H9 (cell line): Measurements from ENCODE around the gene INTS1. TPM values are rescaled to one million over a fixed set of nuclear protein-coding genes. Genes with fewer than 3 reads are reported as not detected.

Experiments
- DNase-seq: peaks from one replicate; pipeline ENCODE4 v3.0.0-alpha.2; 2017
- H2AFZ ChIP-seq: one replicate; pipeline ENCODE4 v1.6.1; 2013; ENCODE audit warnings: mild to moderate bottlenecking, low read length, control low read depth, moderate library complexity
- H2AK5ac ChIP-seq: 2 replicates; pipeline ENCODE4 v1.6.1; 2013; ENCODE audit warnings: low read length, control low read depth, mixed read lengths; ENCODE audit not compliant: insufficient read length
- H2BK120ac ChIP-seq: one replicate; pipeline ENCODE4 v1.6.1; 2013; ENCODE audit warnings: low read depth, mild to moderate bottlenecking, low read length, control low read depth, inconsistent platforms; ENCODE audit not compliant: poor library complexity, severe bottlenecking
- H2BK12ac ChIP-seq: 2 replicates; pipeline ENCODE4 v1.6.1; 2013; ENCODE audit warnings: low read length, control low read depth, mixed read lengths, low read depth; ENCODE audit not compliant: insufficient read length
- H2BK15ac ChIP-seq: 2 replicates; pipeline ENCODE4 v1.6.1; 2013; ENCODE audit warnings: low read depth, low read length, control low read depth
- H2BK20ac ChIP-seq: one replicate; pipeline ENCODE4 v1.6.1; 2013; ENCODE audit warnings: low read depth, mild to moderate bottlenecking, low read length, control low read depth, inconsistent platforms; ENCODE audit not compliant: poor library complexity, severe bottlenecking
- H2BK5ac ChIP-seq: 2 replicates; pipeline ENCODE4 v1.6.1; 2013; ENCODE audit warnings: low read length, control low read depth, mixed read lengths; ENCODE audit not compliant: insufficient read length
- H3K14ac ChIP-seq: 2 replicates; pipeline ENCODE4 v1.6.1; 2013; ENCODE audit warnings: low read length, control low read depth; ENCODE audit not compliant: insufficient read depth
- H3K18ac ChIP-seq: 2 replicates; pipeline ENCODE4 v1.6.1; 2013; ENCODE audit warnings: low read depth, mild to moderate bottlenecking, mixed read lengths, low read length, control low read depth; ENCODE audit not compliant: insufficient read length
- H3K23ac ChIP-seq: 2 replicates; pipeline ENCODE4 v1.6.1; 2013; ENCODE audit warnings: low read length, control low read depth, mixed read lengths, low read depth; ENCODE audit not compliant: insufficient read length
- H3K23me2 ChIP-seq: 2 replicates; pipeline ENCODE4 v1.6.1; 2013; ENCODE audit warnings: low read depth, mild to moderate bottlenecking, mixed read lengths, low read length, control low read depth; ENCODE audit not compliant: insufficient read length, poor library complexity, severe bottlenecking
- H3K27ac ChIP-seq: 2 replicates; pipeline ENCODE4 v1.5.1; 2013; ENCODE audit warnings: low read length, control low read depth, mixed read lengths, low read depth; ENCODE audit not compliant: insufficient read length
- H3K27me3 ChIP-seq: 2 replicates; pipeline ENCODE4 v1.6.1; 2013; ENCODE audit warnings: low read length, control low read depth, inconsistent platforms; ENCODE audit not compliant: insufficient read depth
- H3K4ac ChIP-seq: 2 replicates; pipeline ENCODE4 v1.6.1; 2013; ENCODE audit warnings: low read depth, mild to moderate bottlenecking, control low read depth, inconsistent platforms, low read length, moderate library complexity
- H3K4me1 ChIP-seq: 2 replicates; pipeline ENCODE4 v1.6.1; 2013; ENCODE audit warnings: low read length, control low read depth, inconsistent platforms; ENCODE audit not compliant: insufficient read depth
- H3K4me2 ChIP-seq: 2 replicates; pipeline ENCODE4 v1.6.1; 2013; ENCODE audit warnings: low read length, control low read depth, mixed read lengths; ENCODE audit not compliant: insufficient read length, insufficient read depth
- H3K56ac ChIP-seq: 2 replicates; pipeline ENCODE4 v1.6.1; 2013; ENCODE audit warnings: low read depth, mild to moderate bottlenecking, mixed read lengths, low read length, control low read depth; ENCODE audit not compliant: insufficient read length
- H3K79me1 ChIP-seq: 2 replicates; pipeline ENCODE4 v1.6.1; 2013; ENCODE audit warnings: low read depth, mild to moderate bottlenecking, moderate library complexity, low read length, control low read depth, inconsistent platforms; ENCODE audit not compliant: insufficient read depth, poor library complexity, severe bottlenecking
- H3K79me2 ChIP-seq: 2 replicates; pipeline ENCODE4 v1.6.1; 2013; ENCODE audit warnings: low read length, control low read depth, inconsistent platforms; ENCODE audit not compliant: insufficient read depth
- H3K9ac ChIP-seq: 2 replicates; pipeline ENCODE4 v1.6.1; 2013; ENCODE audit warnings: low read length, control low read depth, mixed read lengths; ENCODE audit not compliant: insufficient read length; ENCODE audit errors: extremely low read depth
- H3K9me3 ChIP-seq: one replicate; pipeline ENCODE4 v1.6.1; 2013; ENCODE audit warnings: low read depth, low read length, inconsistent platforms; ENCODE audit not compliant: control insufficient read depth
- H3T11ph ChIP-seq: one replicate; pipeline ENCODE4 v1.6.1; 2013; ENCODE audit warnings: mild to moderate bottlenecking, low read length, control low read depth, inconsistent platforms
- H4K20me1 ChIP-seq: one replicate; pipeline ENCODE4 v1.6.1; 2013; ENCODE audit not compliant: control insufficient read depth, insufficient read length, insufficient read depth
- H4K5ac ChIP-seq: 2 replicates; pipeline ENCODE4 v1.6.1; 2013; ENCODE audit warnings: low read depth, mild to moderate bottlenecking, mixed read lengths, low read length, control low read depth; ENCODE audit not compliant: insufficient read length
- H4K8ac ChIP-seq: replicated peaks from 2 replicates; pipeline ENCODE4 v1.6.1; 2013; ENCODE audit warnings: low read length, control low read depth, mixed read lengths, low read depth; ENCODE audit not compliant: insufficient read length
- H4K91ac ChIP-seq: 2 replicates; pipeline ENCODE4 v1.6.1; 2013; ENCODE audit warnings: low read depth, mild to moderate bottlenecking, moderate library complexity, mixed read lengths, low read length, control low read depth; ENCODE audit not compliant: insufficient read length
- H3K27ac Mint-ChIP-seq, 3 experiments: 2 replicates in 2 of 3; 3 replicates in 1 of 3; pipeline ENCODE4 v1.8.0; 2020 to 2021; ENCODE audit warnings: mixed read lengths in 3 of 3, mild to moderate bottlenecking in 1 of 3, moderate library complexity in 1 of 3
- H3K27me3 Mint-ChIP-seq: 2 replicates; pipeline ENCODE4 v1.8.0; 2021; ENCODE audit warnings: low read depth, mild to moderate bottlenecking, moderate library complexity, mixed read lengths
- H3K36me3 Mint-ChIP-seq, 3 experiments: 2 replicates in 2 of 3; 3 replicates in 1 of 3; pipeline ENCODE4 v1.8.0; 2020 to 2021; ENCODE audit warnings: low read depth in 3 of 3, mixed read lengths in 3 of 3; ENCODE audit not compliant: insufficient read depth in 1 of 3
- H3K4me1 Mint-ChIP-seq, 2 experiments: 2 replicates each; pipeline ENCODE4 v1.8.0; 2020; ENCODE audit warnings: mixed read lengths in 2 of 2
- H3K4me3 Mint-ChIP-seq, 2 experiments: 2 replicates in 1 of 2; 3 replicates in 1 of 2; pipeline ENCODE4 v1.8.0; 2020 to 2021; ENCODE audit warnings: mild to moderate bottlenecking in 2 of 2, mixed read lengths in 2 of 2, moderate library complexity in 1 of 2
- H3K9me3 Mint-ChIP-seq, 2 experiments: 2 replicates in 1 of 2; 3 replicates in 1 of 2; pipeline ENCODE4 v1.8.0; 2020; ENCODE audit warnings: mild to moderate bottlenecking in 2 of 2, mixed read lengths in 2 of 2, moderate library complexity in 1 of 2
- CTCF ChIP-seq: fragments of 200-600 bp; sonication (generic); conservative IDR thresholded peaks from 3 replicates; pipeline ENCODE4 v1.8.0; 2021; ENCODE audit warnings: antibody characterized with exemption, mild to moderate bottlenecking
- WGBS: extraction: QIAGEN DNeasy Blood & Tissue Kit; methylation state at CpG from one replicate; pipeline ENCODE4 v1.1.7; 2013; ENCODE audit warnings: missing lambda C conversion rate, low lambda C conversion rate, mixed read lengths; ENCODE audit not compliant: insufficient read length; ENCODE audit errors: extremely low coverage; 5-methylcytosine and 5-hydroxymethylcytosine counted together
- total RNA-seq: library from RNA; stranded (reverse); gene quantifications from 2 replicates; pipeline ENCODE4 v1.2.1, GENCODE V29; 2021

INTS1 gene
- total RNA-seq, 1 experiment from 2014 or later = 133 TPM

GRCh38 chr7:1422512-1423263 is 81.5 kb downstream of the INTS1 start:
- no peak overlapping the region for H2BK12ac ChIP-seq
- no peak overlapping the region for H3K4me2 ChIP-seq
- H3K23me2 ChIP-seq = no peaks in the 10 kb centered on the region
- H3K4ac ChIP-seq = no peak overlapping the region
- no peak overlapping the region for H3K56ac ChIP-seq
- no peak overlapping the region for H2AK5ac ChIP-seq
- Mint-ChIP-seq H3K9me3 (peaks cover 0 to 3% of the 10 kb centered on the region in 2 experiments; a peak in 1 of 5 replicates), H3K4me3 (no peak overlapping the region), H3K27me3 (peaks cover 20% of the 10 kb centered on the region), H3K4me1 (peaks cover 7 to 27% of the 10 kb centered on the region in 2 experiments), H3K36me3 (no peaks in the 10 kb centered on the region), H3K27ac (no peak overlapping the region)
- no peak overlapping the region for H2AFZ ChIP-seq
- no peak overlapping the region for H3T11ph ChIP-seq
- H3K4me1 ChIP-seq = no peaks in the 10 kb centered on the region
- no peak overlapping the region for H4K8ac ChIP-seq
- no peak overlapping the region for H2BK120ac ChIP-seq
- DNase-seq = no peak
- no peak overlapping the region for H3K23ac ChIP-seq
- H4K91ac ChIP-seq = no peak overlapping the region
- no peak overlapping the region for H3K14ac ChIP-seq
- H3K79me1 ChIP-seq = no peaks in the 10 kb centered on the region
- no CpG with 5 or more reads among the region's 24 CpGs for WGBS
- no peaks in the 10 kb centered on the region for H3K9me3 ChIP-seq
- no peak overlapping the region for H3K27ac ChIP-seq
- H2BK20ac ChIP-seq = no peak overlapping the region
- H3K27me3 ChIP-seq = no peaks in the 10 kb centered on the region
- no peak overlapping the region for H4K5ac ChIP-seq
- no peak overlapping the region for H3K9ac ChIP-seq
- no peak overlapping the region for H2BK15ac ChIP-seq
- H4K20me1 ChIP-seq = no peaks in the 10 kb centered on the region
- no peaks in the 10 kb centered on the region for H3K79me2 ChIP-seq
- H3K18ac ChIP-seq = no peak overlapping the region
- no peak for TF ChIP-seq CTCF
- no peak overlapping the region for H2BK5ac ChIP-seq
